DMS 273 (cell line): ENCODE results near the gene SLC14A1.

ENCODE experiments used
- DNase-seq: peaks from one replicate; lab custom pipeline; 2025; ENCODE audit not compliant: unreplicated experiment; lab: John Stamatoyannopoulos, UW

SLC14A1 gene

GRCh38 chr18:45723567-45724355, at the start of gene SLC14A1:
TSS of gene SLC14A1 (plus strand) at chr18:45724181. CDS start at chr18:45730321, 6,140 bp downstream.
- no peak for DNase-seq

DNA sequence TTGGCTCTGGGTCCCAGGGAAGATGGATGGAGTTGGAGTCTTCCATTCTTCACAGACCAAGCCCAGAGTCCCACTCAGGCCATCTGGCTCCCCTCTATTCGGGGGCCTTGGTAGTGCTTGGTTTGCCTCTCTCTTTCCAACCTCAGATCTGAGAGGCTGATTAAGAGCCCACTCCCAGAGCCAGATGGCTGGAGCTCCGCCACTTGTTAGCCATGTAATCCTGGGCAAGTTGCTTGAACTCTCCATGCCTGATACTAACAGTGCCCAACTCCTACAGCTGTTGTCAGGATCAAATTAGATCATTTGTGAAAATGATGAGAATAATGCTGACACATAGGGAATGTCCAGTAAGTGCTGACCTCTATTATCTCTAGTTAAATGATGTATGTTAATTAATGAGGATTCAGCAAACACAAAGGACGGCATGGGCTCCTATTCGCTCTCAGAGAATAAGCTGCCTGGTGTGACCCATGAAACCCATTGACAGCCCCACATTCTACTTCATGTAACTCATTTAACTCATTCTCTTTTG, 46.6 kb upstream of the SLC14A1 start:
- DNase-seq: peak; percentile 89

GRCh38 chr18:45678441-45678840, 45.5 kb upstream of the SLC14A1 start:
- no peak for DNase-seq

DNA sequence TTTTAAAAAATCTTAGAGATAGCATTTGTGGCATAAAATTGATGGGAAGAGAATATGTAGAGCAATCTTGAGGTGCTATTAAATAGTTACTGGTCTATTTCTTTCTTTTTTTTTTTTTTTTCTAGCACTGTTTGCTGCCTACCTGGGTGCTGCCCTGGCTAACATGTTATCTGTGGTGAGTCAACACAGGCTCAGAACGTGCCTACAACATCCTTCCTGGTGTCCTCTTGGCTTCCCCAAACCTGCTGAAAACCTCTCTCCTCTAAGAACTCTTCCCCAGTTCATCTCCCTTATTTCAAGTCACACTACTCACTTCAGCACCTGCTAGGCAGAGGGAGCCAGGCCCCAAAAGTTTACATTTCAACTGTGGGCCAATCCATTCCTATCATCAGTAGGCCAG, 45.1 kb upstream of the SLC14A1 start:
- no peak for DNase-seq

GRCh38 chr18:45680066-45680690, 43.8 kb upstream of the SLC14A1 start:
- no peak for DNase-seq

- DNase-seq: no peak
Measured at GRCh38 chr18:45682181-45682580, 41.8 kb upstream of the SLC14A1 start.

GRCh38 chr18:45684341-45685115, 39.5 kb upstream of the SLC14A1 start:
- DNase-seq: no peak

DNA sequence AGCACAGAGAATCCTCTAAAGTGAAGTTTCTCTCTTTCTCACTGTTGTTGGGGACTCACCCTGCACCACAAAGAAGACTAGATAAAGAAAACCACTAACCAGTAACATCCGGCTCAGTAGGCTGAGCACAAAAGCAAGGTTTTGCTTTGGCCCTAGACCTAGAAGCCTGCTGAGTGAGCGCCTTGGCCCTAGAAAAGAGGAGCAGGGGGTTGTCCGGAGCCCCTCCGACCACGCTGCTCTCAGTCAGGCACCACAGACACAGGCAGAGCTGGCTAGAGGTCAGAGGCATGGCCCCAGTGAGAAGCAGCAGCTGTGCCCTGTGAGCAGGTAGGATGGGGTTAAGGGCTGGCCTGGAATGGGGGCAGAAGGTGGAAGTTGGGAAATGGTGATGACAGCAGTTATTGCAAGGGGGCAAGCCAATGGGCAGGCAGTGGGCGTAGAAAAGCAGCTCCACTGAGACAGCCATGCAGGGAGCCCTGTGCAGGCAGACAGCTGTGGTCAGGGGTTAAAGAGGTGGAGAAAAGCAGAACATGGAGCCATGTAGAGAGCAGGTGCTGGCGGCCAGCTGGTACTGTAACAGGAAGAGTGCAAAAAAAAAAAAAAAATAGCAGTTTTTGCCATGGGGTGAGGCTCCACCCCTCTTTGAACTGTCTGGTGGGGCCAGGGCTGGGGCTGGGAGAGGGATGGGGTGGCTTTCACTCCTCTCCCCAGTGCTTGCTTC, 36.9 kb upstream of the SLC14A1 start:
- DNase-seq: peak; percentile 35

DNA sequence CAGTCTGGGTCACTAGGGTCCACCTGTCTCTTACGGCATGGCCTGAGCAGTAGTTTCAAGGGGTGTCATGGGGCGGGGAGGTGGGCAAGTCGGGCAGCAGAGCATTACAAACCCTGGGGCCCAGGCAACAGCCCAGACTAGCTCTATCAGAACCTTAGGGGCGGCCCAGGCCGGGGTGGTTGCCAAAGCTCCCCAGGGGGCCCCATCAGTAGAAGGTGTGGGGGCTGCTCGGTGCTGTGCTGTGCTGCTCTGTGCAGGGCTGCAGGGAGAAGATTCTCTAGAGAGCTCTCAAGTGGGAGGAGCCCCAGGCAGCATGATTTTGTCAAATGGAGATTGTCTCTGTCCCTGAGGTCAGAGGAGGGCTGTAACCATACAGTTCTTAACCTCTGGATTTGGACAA, 36.4 kb upstream of the SLC14A1 start:
- peak; percentile 27 for DNase-seq

DNA sequence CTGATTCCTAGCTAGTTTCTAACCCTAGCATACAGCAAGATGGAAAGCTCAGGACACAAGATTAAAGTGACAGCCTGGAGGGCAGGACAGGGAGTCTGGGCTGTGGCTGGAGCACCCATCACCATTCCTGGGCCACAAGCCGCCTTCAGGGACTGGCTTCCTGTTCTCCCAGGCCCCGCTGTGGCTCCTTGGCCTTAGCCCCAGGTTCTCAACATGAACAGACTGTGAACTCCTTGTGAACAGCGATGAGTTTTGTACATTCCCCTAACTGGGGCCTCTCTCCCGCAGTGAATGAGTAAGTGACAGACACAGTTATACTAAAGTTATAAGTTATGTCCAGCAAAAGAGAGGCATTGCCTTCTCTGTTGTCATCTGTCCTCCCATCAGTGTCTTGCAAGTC, 35.9 kb upstream of the SLC14A1 start:
- DNase-seq: no peak

DNA sequence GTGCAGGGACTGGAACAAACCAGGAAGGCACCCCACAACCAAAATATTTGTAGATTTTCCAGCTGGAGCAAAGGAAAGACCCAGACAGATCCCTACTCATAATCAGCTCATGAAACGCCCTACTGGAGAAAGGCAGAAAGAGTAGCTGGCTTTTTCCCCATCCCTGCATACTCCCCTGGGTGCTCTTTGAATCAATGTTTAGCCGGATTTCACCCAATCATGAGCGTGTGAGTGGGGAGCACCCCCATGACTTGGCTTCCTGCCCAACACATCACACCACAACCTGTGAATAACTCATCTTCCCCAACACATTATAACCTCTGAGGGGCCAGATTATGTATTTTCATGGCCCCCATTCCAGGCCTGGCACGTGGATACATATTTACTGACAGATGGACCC, 35.1 kb upstream of the SLC14A1 start:
- DNase-seq: peak; percentile 41

GRCh38 chr18:45689396-45689795, 34.6 kb upstream of the SLC14A1 start:
- peak; percentile 61 for DNase-seq

DNA sequence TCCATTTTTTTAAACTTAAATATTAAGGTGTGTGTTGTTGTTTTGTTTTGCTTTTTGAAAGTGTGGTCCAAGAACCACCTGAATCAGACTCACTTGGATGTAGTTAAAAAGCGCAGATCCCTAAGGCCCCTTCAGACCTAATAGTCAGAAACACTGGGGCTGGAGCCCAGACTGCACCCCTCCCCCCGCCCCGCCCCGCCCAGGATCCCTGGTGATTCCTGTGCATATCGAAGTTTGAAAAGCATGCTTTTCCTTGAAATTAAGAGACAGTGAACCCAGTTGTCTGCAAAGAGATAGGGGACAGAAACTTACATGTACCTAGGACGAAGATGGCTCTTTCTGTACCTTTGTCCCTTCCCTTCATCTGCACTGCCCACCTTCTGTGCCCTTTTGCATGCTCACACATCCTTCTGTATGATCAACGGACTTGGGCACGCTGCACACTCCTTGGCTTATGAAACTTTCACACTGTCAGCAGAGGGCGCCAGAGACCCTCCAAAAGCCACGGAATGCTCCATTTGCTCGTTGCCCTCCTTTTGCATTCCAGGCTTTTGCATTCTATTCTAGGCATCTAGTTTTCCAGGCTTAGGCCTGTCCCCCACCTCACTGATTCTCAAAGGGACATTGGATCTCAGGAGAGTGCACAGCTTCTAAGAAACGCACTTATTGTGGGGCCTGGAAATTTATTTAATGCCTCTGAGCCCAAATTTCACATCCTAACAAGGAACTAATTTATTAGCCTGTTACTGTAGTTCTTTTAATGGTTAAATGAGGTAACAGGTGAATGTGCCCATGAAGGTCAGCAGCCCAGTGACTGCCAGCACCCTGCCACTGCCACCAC, 32.8 kb upstream of the SLC14A1 start:
- DNase-seq: peak; percentile 89

DNA sequence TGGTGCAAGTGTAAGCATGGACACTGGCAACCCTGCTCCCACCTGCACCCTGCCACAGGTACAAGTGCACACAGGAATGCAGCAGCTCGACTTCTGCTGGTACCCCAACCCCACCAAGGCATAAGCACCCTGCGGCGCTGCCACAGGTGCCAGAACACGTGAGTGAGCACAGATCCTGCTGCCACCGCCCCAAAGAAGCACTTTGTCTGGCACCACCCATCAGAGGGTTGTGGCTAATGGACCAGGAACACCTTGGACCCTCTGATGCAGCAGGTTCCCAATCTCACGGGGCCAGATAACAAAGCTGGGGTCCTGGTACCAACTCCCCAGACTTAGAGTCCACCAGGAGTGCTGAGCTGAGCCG, 32.2 kb upstream of the SLC14A1 start:
- no peak for DNase-seq

DNA sequence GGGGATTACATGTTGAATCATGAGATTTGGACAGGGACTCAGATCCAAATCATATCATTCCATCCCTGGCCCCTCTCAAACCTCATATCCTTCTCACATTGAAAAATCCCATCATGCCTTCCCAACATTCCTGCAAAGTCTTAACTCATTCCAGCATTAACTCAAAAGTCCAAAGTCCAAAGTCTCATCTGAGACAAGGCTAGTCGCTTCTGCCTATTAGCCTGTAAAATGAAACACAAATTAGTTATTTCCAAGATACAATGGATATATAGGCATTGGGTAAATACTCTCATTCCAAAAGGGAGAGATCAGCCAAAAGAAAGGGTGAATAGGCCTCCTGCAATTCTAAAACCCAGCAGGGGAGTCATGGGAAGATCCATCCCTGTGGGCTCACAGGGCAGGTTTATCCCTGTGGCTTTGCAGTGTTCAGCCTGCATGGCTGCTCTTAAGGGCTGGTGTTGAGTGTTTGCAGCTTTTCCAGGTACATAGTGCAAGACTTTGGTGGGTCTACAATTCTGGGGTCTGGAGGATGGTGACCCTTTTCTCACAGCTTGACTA, 21.2 kb upstream of the SLC14A1 start:
- DNase-seq: no peak

DNA sequence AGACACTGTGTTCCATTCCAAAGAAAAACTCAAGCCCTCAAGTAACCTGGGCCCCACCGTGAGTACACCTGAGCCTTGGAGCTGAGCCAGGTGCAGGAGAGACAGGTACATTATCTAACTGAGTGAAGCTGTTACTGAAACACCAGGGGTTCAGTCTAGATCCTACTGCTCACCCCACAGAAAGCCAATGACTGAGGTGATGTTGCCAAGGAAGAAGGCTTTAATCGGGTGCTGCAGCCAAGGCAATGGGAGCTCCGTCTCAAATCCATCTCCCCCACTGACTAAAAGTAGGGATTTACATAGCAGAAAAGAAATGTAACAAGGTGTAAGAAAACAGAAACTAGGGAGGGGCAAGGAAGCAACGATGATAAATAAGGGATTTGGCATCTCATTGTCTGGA, 15.2 kb upstream of the SLC14A1 start:
- DNase-seq: no peak

DNA sequence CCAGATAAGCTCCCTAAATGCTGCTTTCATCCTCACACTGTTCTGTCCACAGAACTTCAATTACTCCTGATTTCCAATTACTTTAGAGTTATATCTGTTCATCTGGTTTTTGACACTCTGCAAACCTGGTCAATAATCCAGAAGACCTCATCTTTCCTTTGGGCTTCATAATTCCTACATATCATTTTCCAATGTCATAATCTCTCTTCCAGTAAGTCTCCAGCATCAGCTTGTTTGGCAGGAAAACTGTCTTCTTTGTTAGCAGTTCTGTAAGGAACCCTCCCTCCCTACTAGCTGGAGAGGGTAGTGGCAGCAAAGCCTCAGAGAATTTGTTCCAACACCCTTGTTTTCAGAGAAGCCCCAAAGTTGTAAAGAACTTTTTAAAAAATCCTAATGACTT, 11.9 kb upstream of the SLC14A1 start:
- DNase-seq: no peak

- DNase-seq: no peak
Measured at GRCh38 chr18:45713239-45713638, 10.7 kb upstream of the SLC14A1 start.

DNA sequence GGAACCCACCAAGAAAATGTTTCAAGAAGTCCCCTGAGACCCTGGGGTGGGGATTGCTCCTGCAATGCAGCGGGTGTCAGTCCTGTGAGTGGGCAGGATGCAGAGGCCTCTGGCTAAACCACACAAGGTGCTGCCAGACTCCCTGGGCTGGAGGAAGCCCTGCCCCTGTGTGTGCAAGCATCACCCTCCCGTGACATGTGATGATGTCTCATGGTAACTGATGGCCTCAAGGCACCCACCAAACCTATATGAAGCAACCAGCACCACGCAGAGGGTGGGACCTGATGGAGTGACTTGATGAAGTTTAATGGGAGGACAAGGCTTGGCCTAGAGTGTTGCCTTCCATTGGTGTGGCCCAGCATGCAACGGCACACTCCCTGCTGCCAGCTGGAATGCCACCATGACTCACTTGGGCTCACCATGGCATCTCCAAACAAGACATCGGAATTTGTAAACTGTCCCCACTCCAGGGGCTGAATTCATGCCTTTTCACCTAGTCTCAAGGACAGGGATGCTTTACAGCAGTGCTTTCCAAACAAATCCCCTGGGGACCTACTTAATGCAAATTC, 8.7 kb upstream of the SLC14A1 start:
- no peak for DNase-seq

- DNase-seq: no peak
Measured at GRCh38 chr18:45719106-45719505, 4.9 kb upstream of the SLC14A1 start.
